Activated naive CD8-positive, alpha-beta T cell treated with anti-CD3 and anti-CD28 coated beads for 36 hours (primary cell): ENCODE data around the gene GALNT16. TPM values are rescaled to one million over a fixed set of nuclear protein-coding genes. Genes with fewer than 3 reads are reported as not detected.
A peak's percentile ranks its signal among the peaks of the same experiment; 100 is the strongest.
"Not testable (repeated sequence)": the region's sequence is repeated elsewhere in the genome, so short reads cannot be mapped to it uniquely, and the experiment has no call there.

ENCODE experiments used
- DNase-seq: peaks from one replicate; pipeline ENCODE4 v3.0.0; 2021
- H3K27ac Mint-ChIP-seq: one replicate; pipeline ENCODE4 v1.8.0; 2022; ENCODE audit warnings: mild to moderate bottlenecking, moderate library complexity, mixed read lengths
- H3K27me3 Mint-ChIP-seq: one replicate; pipeline ENCODE4 v1.8.0; 2022; ENCODE audit warnings: mild to moderate bottlenecking, mixed read lengths
- H3K36me3 Mint-ChIP-seq: one replicate; pipeline ENCODE4 v1.8.0; 2021; ENCODE audit warnings: mild to moderate bottlenecking, mixed read lengths
- H3K4me1 Mint-ChIP-seq: one replicate; pipeline ENCODE4 v1.8.0; 2021; ENCODE audit warnings: mixed read lengths
- H3K4me3 Mint-ChIP-seq: one replicate; pipeline ENCODE4 v1.8.0; 2022; ENCODE audit warnings: mild to moderate bottlenecking, moderate library complexity, mixed read lengths
- H3K9me3 Mint-ChIP-seq: one replicate; pipeline ENCODE4 v1.8.0; 2022; ENCODE audit warnings: mixed read lengths
- total RNA-seq, 2 experiments: library from RNA; stranded (reverse); gene quantifications; one replicate each; pipeline ENCODE4 v1.2.3, GENCODE V29; 2021

GALNT16 gene
- total RNA-seq, 2 experiments from 2014 or later: 0.50 to 0.56 TPM

DNA sequence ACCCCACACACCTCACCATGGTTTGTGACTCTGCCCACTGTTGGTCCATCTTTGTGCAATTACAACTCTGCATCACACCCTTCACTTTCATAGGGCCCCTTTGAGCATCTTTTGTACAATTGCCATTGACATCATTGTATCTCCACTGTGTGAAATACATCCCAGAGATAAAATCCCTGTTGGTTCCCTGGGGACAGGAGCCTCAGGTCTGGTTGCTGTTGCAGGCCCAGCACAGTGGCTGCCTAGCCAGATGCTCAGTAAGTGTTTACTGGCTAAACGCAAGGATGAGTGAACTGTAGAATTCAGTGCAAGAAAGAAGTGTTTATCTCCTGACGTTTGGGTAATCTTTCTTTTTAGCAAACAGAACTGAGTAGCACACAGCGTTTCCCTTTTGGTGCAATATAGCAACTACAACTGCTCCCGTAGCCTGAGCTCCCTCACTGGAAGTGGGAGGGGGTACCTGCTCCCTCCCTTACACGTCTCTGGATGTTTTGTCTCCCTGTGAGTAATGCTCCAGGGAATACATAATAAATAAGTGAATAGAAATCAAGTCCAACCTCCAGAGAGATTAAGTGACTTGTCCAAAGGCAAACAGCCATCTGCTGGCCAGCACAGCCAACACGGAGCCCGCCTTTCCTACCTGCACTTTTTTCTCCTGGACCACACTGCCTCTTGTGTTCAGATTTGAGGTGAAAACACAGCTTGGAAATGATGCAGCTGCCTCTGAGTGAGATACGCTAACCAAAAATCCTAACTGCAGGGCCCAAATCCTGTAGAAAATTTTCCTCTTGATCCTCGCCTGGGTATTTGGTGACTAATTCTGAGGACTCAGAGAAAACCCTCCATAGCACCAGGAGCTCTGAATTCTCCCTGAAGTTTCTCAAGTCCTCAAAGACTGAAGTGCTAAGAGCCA, 27.4 kb downstream of the GALNT16 start:
- Mint-ChIP-seq H3K4me1 (no peaks in the 10 kb centered on the region), H3K27ac (no peak overlapping the region), H3K27me3 (peaks cover 4% of the 10 kb centered on the region), H3K9me3 (no peaks in the 10 kb centered on the region), H3K4me3 (no peak overlapping the region), H3K36me3 (no peaks in the 10 kb centered on the region)
- DNase-seq: no peak

DNA sequence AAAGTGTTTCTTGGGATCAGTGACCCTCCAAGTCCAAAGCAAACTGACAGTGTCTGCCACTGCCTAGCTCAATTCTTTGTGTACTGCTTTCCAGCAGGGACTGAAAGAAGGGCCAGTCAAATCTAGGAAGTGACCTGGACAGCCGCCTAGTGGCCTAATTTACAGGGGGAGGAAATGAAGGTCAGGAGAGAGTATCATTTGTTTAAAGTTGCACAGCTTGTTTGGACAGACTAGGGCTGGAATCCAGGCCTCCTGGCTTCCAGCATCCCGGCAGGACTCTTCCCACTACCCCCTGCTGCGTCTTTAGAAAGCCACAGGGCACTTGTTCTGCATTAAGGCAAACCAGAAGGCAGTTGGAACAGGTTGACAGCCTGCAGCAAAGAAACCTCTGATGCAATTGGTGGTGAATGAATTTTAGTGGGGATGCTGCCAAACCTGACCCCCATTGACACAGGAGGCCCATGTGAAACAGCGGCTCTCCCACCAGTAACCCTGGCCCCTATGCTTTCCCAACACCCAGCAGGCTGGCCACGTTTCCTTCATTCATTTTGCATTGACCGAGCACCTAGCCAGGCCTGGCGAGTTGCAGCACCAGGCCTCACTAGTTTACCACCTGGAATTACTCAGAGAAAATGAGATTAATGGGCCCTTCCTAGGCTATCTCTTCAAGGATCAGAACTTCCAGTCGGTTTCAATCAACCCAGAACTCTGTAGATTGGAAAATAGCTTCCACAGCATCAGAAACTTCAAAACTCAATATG, 28.2 kb downstream of the GALNT16 start:
- Mint-ChIP-seq H3K4me3 (no peak overlapping the region), H3K36me3 (no peaks in the 10 kb centered on the region), H3K4me1 (no peaks in the 10 kb centered on the region), H3K27me3 (no peaks in the 10 kb centered on the region), H3K27ac (no peak overlapping the region), H3K9me3 (no peaks in the 10 kb centered on the region)
- no peak for DNase-seq

DNA sequence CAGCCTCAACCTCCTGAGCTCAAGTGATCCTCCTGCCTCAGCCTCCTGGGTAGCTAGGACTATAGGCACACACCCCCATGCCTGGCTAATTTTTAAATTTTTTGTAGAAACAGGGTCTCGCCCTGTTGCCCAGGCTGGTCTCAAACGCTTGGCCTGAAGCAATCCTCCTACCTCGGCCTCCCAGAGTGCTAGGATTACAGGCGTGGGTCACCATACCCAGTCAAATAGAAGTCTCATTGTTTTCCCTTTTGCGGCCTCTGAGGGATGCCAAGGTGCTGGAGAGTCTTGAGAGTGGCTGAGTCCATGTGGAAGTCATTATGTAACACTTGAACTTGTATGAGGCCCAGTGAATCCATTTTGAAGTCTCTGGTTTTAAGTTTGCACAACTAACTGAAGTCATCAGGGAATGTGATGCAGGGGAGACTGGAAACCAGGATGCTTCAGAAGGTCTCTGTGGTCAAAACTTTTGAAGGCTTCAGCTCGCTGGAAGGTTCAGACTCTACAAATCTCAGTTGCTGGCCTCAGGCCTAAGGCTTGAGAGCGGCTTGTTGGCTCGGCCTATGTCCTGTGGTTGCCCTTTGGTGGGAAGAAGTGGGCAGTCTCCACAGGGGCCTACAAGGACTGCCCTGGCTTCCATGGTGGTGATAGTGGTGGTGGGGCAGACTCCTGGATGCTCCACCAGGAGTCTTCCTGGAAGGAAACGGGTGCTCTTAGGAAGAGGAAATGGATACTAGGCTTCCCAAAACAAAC, 29.2 kb downstream of the GALNT16 start:
- Mint-ChIP-seq H3K27ac (no peak overlapping the region), H3K27me3 (no peaks in the 10 kb centered on the region), H3K9me3 (no peaks in the 10 kb centered on the region), H3K4me3 (no peak overlapping the region), H3K4me1 (no peaks in the 10 kb centered on the region), H3K36me3 (no peaks in the 10 kb centered on the region)
- DNase-seq: no peak

DNA sequence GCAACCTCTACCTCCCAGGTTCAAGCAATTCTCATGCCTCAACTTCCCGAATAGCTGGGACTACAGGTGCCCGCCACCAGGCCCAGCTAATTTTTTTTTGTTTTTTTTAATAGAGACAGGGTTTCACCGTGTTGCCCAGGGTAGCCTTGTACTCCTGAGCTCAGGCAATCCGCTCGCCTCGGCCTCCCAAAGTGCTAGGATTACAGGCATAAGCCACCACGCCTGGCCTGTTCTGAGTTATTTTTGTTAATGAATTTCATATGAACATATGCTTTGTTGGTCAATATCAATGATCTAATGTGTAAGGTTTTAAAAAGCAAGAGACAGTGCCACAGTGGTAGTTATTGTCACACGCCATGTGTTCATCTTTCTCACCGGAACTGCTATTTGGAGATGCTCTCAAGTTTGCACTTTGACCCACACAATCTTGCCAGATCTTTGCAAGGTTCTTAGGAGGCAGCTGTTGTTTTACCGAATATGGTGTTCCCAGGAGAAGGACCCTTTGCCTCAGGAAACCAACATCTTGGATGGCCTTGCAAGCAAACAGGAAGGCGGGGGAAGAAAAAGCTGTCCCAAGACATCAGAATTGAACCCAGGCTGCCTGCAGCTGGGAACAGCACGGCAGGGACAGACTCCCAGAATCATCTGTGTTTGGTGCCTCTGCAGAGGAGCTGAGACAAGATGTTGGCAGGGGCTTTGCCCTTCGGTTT, 30.0 kb downstream of the GALNT16 start:
- Mint-ChIP-seq H3K27me3 (no peaks in the 10 kb centered on the region), H3K9me3 (no peaks in the 10 kb centered on the region), H3K27ac (no peak overlapping the region), H3K4me3 (no peak overlapping the region), H3K4me1 (no peaks in the 10 kb centered on the region), H3K36me3 (no peaks in the 10 kb centered on the region)
- DNase-seq: no peak

DNA sequence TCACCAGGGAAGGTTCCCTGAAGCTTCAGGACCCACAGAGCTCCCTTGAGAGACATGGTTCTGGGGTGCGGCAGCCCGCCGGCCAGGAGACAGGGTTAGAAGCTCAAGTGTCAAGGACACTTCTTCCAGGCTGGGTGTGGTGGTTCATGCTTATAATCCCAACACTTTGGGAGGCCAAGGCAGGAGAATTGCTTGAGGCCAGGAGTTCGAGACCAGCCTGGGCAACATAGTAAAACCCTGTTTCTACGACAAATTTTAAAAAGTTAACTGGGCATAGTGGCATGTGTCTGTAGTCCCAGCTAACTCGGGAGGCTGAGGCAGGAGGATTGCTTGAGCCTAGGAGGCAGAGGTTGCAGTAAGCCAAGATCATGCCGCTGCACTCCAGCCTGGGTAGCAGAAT, 30.9 kb downstream of the GALNT16 start:
- not testable (repeated sequence) for H3K36me3 Mint-ChIP-seq, H3K9me3 Mint-ChIP-seq, DNase-seq, H3K4me3 Mint-ChIP-seq, H3K27ac Mint-ChIP-seq, H3K4me1 Mint-ChIP-seq, H3K27me3 Mint-ChIP-seq

DNA sequence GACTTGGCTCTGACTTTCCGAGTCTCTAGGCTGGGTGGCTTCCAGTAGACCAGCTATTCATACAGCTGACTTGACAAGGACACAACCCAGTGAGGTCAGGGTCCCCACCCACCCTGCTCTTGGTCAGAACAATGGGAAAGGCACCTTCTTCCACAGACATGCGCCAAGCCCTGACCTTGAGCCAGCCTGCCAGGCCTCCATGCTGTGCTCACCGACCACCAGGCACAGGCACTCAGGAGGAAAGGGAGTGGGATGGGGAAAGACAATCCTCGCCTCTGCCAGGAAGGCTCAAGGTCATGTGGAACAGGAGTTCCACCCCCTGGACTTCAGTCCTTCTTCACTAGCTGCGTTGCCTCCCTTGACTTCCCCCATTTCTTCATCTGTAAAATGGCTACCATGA, 31.4 kb downstream of the GALNT16 start:
- no peak overlapping the region for H3K27ac Mint-ChIP-seq
- no peak for DNase-seq
- no peak overlapping the region for H3K4me3 Mint-ChIP-seq
- no peaks in the 10 kb centered on the region for H3K27me3 Mint-ChIP-seq
- no peaks in the 10 kb centered on the region for H3K9me3 Mint-ChIP-seq
- no peaks in the 10 kb centered on the region for H3K36me3 Mint-ChIP-seq
- H3K4me1 Mint-ChIP-seq: no peaks in the 10 kb centered on the region

DNA sequence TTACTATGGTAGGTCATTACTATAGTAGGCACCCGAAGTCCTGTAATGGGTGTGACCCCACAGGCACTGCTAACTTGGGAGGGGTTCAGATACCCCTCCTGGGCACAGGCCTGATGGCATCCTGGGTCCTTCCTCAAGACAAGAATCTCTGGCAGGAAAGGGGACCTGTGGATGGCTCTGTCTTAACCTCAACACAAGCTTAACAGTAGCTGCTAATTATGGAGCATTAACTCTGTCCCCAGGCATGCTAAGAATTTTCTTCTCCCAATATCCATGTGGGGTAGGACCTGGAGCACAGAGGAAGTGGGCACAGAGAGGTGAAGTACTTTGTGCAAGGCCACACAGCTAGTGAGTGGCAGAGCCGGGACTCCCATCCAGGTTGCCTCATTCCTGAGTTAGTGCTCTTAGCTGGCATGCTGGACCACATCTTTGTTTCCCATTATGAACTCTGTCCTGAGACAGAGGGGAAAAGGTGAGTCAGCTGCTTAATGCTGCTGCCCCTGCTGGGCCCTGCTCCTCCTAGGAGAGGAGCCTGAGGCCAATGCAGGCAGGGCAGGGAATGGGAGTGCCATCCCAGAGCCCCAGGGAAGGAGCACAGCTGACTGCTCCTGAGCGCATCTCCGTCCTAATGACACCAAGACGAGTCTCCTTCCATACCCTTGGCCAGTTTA, 32.1 kb downstream of the GALNT16 start:
- no peaks in the 10 kb centered on the region for H3K27me3 Mint-ChIP-seq
- DNase-seq: no peak
- H3K36me3 Mint-ChIP-seq: no peaks in the 10 kb centered on the region
- H3K27ac Mint-ChIP-seq: no peak overlapping the region
- no peaks in the 10 kb centered on the region for H3K4me1 Mint-ChIP-seq
- no peak overlapping the region for H3K4me3 Mint-ChIP-seq
- H3K9me3 Mint-ChIP-seq: no peaks in the 10 kb centered on the region

DNA sequence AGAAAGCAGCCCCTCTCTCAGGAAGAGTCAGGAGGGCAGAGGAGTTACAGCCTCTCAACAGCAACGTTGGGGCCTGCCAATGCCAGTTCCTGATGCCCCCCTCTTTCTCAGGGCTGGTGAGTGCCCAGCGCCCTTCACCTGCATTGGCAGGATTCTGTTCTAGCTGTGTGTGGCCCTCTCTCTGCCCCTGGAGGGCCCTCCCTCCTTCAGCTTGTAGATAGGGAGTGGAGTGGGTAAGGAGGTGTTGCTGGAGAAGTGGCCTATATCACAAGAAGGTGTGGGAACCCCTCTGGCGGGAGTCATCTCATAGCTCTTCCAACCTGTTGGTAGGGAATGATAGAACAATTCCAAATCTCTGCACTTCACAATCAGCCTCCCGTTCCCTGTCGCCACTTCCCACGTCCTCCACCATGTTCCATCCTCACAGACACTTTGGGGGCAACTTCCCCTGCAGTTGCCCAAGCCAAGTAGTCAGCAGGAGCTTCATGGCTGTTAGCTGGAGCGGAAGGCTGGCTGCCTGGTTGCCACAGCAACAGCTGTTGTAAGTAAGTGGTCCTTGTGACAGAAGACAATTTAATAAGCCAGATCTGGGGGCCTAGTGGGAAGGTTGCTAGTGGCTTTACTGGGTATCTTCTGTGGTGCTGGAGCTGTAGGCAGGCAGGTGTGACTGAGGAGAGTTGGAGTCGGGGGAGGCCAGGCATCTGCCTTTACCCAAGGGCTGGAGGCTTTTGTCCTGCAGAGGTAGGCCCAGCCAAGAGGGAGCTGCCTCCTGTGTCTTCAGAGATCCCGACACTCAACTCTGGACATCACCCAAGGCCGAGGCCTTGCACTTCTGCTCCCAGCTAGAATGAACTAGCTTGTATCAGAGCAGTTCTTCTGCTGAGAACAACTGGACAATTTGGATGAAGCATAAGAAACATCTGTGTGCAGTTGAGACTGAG, 38.4 kb downstream of the GALNT16 start:
- no peak for DNase-seq

DNA sequence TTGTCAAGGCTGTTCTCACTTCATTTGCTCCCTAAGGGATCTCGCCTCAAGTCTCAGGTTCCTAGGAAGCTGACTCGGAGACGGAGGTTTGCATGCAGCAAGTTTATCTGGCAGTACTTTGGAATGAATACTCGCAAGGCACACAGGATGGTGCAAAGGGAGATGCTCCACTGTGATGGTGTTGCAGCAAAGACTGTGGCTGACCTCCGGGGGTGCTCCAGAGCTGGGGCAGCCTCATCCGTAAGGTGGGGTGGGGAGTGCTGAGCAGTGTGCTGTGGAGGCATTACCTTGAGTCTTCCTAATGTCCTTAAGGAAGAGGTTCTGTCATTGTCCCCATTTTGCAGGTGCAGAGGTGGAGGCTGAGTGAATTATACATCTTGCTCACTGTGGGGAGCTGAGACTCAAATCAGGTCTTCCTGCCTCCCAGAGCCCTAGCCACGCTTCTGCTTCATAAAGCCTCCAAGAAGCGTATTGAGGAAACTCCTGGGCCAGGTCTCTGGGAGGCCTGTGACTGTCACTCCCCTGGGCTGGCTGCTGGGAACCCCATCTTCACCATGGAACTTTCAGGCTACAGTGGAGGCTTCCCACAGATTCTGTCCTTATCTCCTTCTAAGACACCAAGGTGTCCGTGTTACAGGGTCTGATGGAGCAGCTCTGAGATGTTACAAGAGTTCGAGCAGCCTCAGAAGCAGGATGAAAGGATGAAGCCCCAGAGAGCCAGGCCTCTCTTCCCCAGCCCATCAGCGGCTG, 39.5 kb downstream of the GALNT16 start:
- Mint-ChIP-seq H3K4me1 (peaks cover 2% of the 10 kb centered on the region), H3K36me3 (no peaks in the 10 kb centered on the region), H3K27ac (no peak overlapping the region), H3K4me3 (no peak overlapping the region), H3K9me3 (no peaks in the 10 kb centered on the region), H3K27me3 (peaks cover 3% of the 10 kb centered on the region)
- peak; percentile 12 for DNase-seq

More for the DNA sequence above, 38.4 kb downstream of the GALNT16 start:
- H3K36me3 Mint-ChIP-seq: no peaks in the 10 kb centered on the region
- H3K4me1 Mint-ChIP-seq: no peaks in the 10 kb centered on the region
- no peak overlapping the region for H3K4me3 Mint-ChIP-seq
- no peaks in the 10 kb centered on the region for H3K9me3 Mint-ChIP-seq
- H3K27ac Mint-ChIP-seq: no peak overlapping the region
- peaks cover 3% of the 10 kb centered on the region for H3K27me3 Mint-ChIP-seq

DNA sequence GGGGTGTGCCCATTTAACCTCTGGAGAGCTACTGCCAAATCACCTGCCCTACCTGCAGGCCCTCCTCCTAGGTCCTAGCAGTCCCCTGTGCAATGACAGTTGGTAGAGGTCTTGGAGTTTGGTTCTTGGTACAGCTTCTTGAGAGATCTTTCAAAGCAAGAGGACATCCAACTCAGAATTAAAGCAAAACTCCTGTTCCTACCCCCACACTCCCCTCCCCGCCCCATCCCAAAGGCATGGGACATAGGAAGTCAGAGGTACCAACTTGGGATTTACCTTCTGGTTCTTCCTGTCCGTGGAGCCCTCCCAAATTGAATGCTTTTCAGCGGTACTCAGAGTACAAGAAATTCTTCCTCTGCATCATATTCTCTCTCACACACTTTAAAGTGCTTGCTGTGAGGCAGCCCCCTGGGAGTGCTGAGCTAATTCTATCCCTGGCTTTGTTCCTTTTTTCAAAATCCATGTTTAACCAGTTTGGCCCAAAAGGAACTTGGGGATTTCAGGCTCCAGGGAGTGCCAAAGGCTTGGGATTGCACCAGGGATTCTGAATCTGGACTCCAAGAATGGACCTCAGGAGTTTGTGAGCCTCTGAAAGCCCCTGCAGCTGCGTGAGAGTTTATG, 40.8 kb downstream of the GALNT16 start:
- Mint-ChIP-seq H3K27me3 (peaks cover 7% of the 10 kb centered on the region), H3K4me1 (peaks cover 6% of the 10 kb centered on the region), H3K9me3 (no peaks in the 10 kb centered on the region), H3K4me3 (no peak overlapping the region), H3K36me3 (no peaks in the 10 kb centered on the region), H3K27ac (no peak overlapping the region)
- no peak for DNase-seq

DNA sequence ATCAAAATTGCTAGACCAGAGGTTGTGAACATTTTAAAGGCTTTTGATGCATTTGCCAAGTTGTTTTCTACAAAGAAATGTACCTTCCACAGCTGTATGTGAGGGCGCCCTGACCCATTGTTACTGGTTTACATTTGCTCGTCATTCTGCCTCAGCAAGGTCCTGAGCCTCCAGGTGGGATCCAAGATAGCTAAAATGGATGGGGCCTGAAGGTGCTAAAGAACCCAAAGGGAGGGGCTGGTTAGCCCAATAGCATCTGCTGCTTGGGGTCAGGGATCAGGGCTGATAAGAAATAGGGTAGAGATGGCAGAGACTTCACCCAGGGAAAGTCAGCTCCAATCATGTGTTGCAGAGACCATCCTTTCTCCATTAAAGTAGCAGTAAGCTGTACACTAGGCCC, 43.1 kb downstream of the GALNT16 start:
- H3K4me1 Mint-ChIP-seq: peaks cover 6% of the 10 kb centered on the region
- no peak overlapping the region for H3K4me3 Mint-ChIP-seq
- H3K27me3 Mint-ChIP-seq: peaks cover 14% of the 10 kb centered on the region
- no peaks in the 10 kb centered on the region for H3K9me3 Mint-ChIP-seq
- H3K36me3 Mint-ChIP-seq: no peaks in the 10 kb centered on the region
- H3K27ac Mint-ChIP-seq: no peak overlapping the region
- no peak for DNase-seq

DNA sequence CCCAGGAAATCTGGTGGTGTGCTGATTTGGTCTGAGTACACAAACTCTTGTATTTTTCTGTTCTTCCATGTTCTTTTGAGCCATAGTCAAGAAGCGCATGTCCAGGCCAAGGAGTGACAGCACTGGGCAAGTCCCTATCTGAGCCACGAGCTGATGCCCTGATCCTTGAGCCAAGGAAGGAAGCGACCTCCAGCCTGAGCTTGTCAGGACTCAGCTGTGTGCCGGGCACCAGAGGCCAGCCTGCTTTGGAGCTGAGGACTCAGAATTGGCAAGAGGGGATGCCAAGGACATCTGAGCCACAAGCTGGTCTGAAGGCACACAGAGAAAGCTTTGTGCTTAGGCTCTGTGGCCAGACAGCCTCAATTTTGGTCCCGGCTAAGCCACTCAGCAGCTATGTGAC, 52.6 kb downstream of the GALNT16 start:
- Mint-ChIP-seq H3K4me3 (no peak overlapping the region), H3K36me3 (no peaks in the 10 kb centered on the region), H3K4me1 (no peaks in the 10 kb centered on the region), H3K9me3 (no peaks in the 10 kb centered on the region), H3K27me3 (peaks cover 12% of the 10 kb centered on the region), H3K27ac (no peak overlapping the region)
- DNase-seq: no peak
